HepG2 (cell line): ENCODE measurements around the gene NFKBIA. TPM values are rescaled to one million over a fixed set of nuclear protein-coding genes. Genes with fewer than 3 reads are reported as not detected.

Source experiments
- ARNT ChIP-seq: fragments of 450-650 bp; IDR thresholded peaks from 2 replicates; pipeline ENCODE4 v1.6.1; 2017
- ATRX ChIP-seq: sonication (generic); formaldehyde crosslinking; IDR thresholded peaks from 2 replicates; pipeline ENCODE4 v1.4.0; 2020; ENCODE audit warnings: missing genetic modification reagents, borderline replicate concordance
- CBX2 ChIP-seq, 2 experiments: fragments of 200-600 bp in 1 of 2; sonication (generic); formaldehyde crosslinking in 1 of 2; IDR thresholded peaks; 2 replicates each; pipeline versions ENCODE4 v1.7.0 to v1.8.1; 2018 to 2022; ENCODE audit warnings: low read depth in 2 of 2, low read length in 1 of 2, mild to moderate bottlenecking in 1 of 2, missing genetic modification reagents in 1 of 2
- IKZF1 ChIP-seq: fragments of 450-650 bp; IDR thresholded peaks from 2 replicates; pipeline ENCODE4 v1.7.1; 2016
- IKZF4 ChIP-seq: sonication (generic); formaldehyde crosslinking; IDR thresholded peaks from 2 replicates; pipeline ENCODE4 v1.5.1; 2020; ENCODE audit warnings: borderline replicate concordance, mild to moderate bottlenecking, low read depth, missing genetic modification reagents; ENCODE audit errors: not compliant biosample characterization
- MYNN ChIP-seq: sonication (generic); formaldehyde crosslinking; IDR thresholded peaks from 2 replicates; pipeline ENCODE4 v1.4.0; 2020; ENCODE audit warnings: mild to moderate bottlenecking, low read depth, missing genetic modification reagents
- NFYC ChIP-seq: IDR thresholded peaks from 2 replicates; pipeline ENCODE4 v1.6.1; 2016; ENCODE audit warnings: missing genetic modification reagents, missing compliant biosample characterization
- POGZ ChIP-seq: sonication (generic); formaldehyde crosslinking; IDR thresholded peaks from 2 replicates; pipeline ENCODE4 v1.4.0; 2020; ENCODE audit warnings: mild to moderate bottlenecking, missing genetic modification reagents
- RAD21 ChIP-seq: fragments of 450-650 bp; formaldehyde crosslinking; IDR thresholded peaks from 2 replicates; pipeline ENCODE4 v1.5.0; 2020; ENCODE audit warnings: mild to moderate bottlenecking
- REL ChIP-seq: sonication (generic); formaldehyde crosslinking; conservative IDR thresholded peaks from 2 replicates; pipeline ENCODE4 v1.8.0; 2022; ENCODE audit warnings: mild to moderate bottlenecking, missing genetic modification reagents, moderate library complexity
- STAT6 ChIP-seq: sonication (generic); formaldehyde crosslinking; IDR thresholded peaks from 2 replicates; pipeline ENCODE4 v1.4.0; 2020; ENCODE audit warnings: missing genetic modification reagents, mild to moderate bottlenecking, borderline replicate concordance
- TBX3 ChIP-seq: fragments of 450-650 bp; IDR thresholded peaks from 2 replicates; pipeline ENCODE4 v1.6.1; 2017; ENCODE audit warnings: antibody characterized with exemption, mild to moderate bottlenecking, inconsistent platforms, borderline replicate concordance
- TMF1 ChIP-seq: sonication (generic); formaldehyde crosslinking; IDR thresholded peaks from 2 replicates; pipeline ENCODE4 v1.8.1; 2022; ENCODE audit warnings: low read depth, missing genetic modification reagents
- ZFX ChIP-seq: sonication (generic); formaldehyde crosslinking; IDR thresholded peaks from 2 replicates; pipeline ENCODE4 v1.4.0; 2020; ENCODE audit warnings: mild to moderate bottlenecking, low read depth, missing genetic modification reagents, moderate library complexity
- ZNF232 ChIP-seq: sonication (generic); formaldehyde crosslinking; IDR thresholded peaks from 2 replicates; pipeline ENCODE4 v1.4.0; 2020; ENCODE audit warnings: missing genetic modification reagents, borderline replicate concordance
- ZNF33B ChIP-seq: sonication (generic); formaldehyde crosslinking; IDR thresholded peaks from 2 replicates; pipeline ENCODE4 v1.5.1; 2020; ENCODE audit warnings: mild to moderate bottlenecking, missing genetic modification reagents
- ZNF605 ChIP-seq: sonication (generic); formaldehyde crosslinking; IDR thresholded peaks from 2 replicates; pipeline ENCODE4 v1.8.0; 2022; ENCODE audit warnings: mild to moderate bottlenecking, missing genetic modification reagents
- ZNF646 ChIP-seq: sonication (generic); formaldehyde crosslinking; IDR thresholded peaks from 2 replicates; pipeline ENCODE4 v1.9.0; 2021; ENCODE audit warnings: mild to moderate bottlenecking, missing genetic modification reagents
- ZNF768 ChIP-seq: sonication (generic); formaldehyde crosslinking; IDR thresholded peaks from 2 replicates; pipeline ENCODE4 v1.4.0; 2020; ENCODE audit warnings: missing genetic modification reagents
- ZNF782 ChIP-seq: sonication (generic); formaldehyde crosslinking; IDR thresholded peaks from 2 replicates; pipeline ENCODE4 v1.4.0; 2020; ENCODE audit warnings: missing genetic modification reagents, mild to moderate bottlenecking, borderline replicate concordance
- polyA plus RNA-seq, 8 experiments: library from polyadenylated mRNA; depleted of rRNA in 3 of 8; stranded (reverse) in 7 of 8; unstranded in 1 of 8; fragments of >200 nt; fragmentation: Illumina TruSeq in 4 of 8; extraction: Trizol in 4 of 8; gene quantifications; 2 replicates each; pipeline versions ENCODE4 v1.2.1 to v1.2.3, GENCODE V29; 2011 to 2016; ENCODE audit warnings: low read depth in 4 of 8, missing spikeins in 1 of 8, mixed read lengths in 1 of 8; ENCODE audit not compliant: insufficient read depth in 1 of 8
- total RNA-seq, 5 experiments: library from RNA; depleted of rRNA; stranded (reverse); fragments of >200 nt; fragmentation: Illumina TruSeq; extraction: Trizol; gene quantifications; 2 replicates each; pipeline ENCODE4 v1.2.3, GENCODE V29; 2016; ENCODE audit warnings: low read depth in 1 of 5
- TF ChIP-seq, protein P1 (sequence below): sonication (generic); formaldehyde crosslinking; IDR thresholded peaks from 2 replicates; pipeline ENCODE4 v1.8.1; 2023; ENCODE audit warnings: missing genetic modification reagents, mild to moderate bottlenecking, borderline replicate concordance

Gene NFKBIA
- total and polyA plus RNA-seq, 2 of the 13 experiments (the other 11 are each of a cell fraction or from before 2014, with no cell fraction given) = 197 to 319 TPM

- TF ChIP-seq TBX3 (peak; percentile 50; the same call in 1 of the 2 replicates), IKZF1 (no peak), CBX2 (IDR thresholded peaks at IDR 0.05; ENCODE audit: low read depth, low read length) (no peak), CBX2 (CRISPR knock-in tag; IDR thresholded peaks at IDR 0.05; ENCODE audit: low read depth) (peak; percentile 95; the same call in 1 of the 2 replicates), ARNT (no peak), ZFX (CRISPR knock-in tag) (peak; percentile 83), TMF1 (no peak; the same call in 1 of the 2 replicates), ZNF646 (CRISPR knock-in tag) (no peak), ZNF768 (CRISPR knock-in tag) (peak; percentile 86), RAD21 (CRISPR knock-in tag) (peak; percentile 34), MYNN (CRISPR knock-in tag) (peak; percentile 96), STAT6 (CRISPR knock-in tag) (peak; percentile 100), IKZF4 (CRISPR knock-in tag) (peak; percentile 86), ZNF232 (CRISPR knock-in tag) (peak; percentile 99), REL (CRISPR knock-in tag) (no peak), ATRX (no peak), NFYC (peak; percentile 57), ZNF33B (CRISPR knock-in tag) (peak; percentile 91), POGZ (CRISPR knock-in tag) (peak; percentile 98), ZNF605 (peak; percentile 98), ZNF782 (CRISPR knock-in tag) (peak; percentile 99)
- TF ChIP-seq, protein P1, sequence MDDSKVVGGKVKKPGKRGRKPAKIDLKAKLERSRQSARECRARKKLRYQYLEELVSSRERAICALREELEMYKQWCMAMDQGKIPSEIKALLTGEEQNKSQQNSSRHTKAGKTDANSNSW (CRISPR knock-in tag) = no peak
Measured at GRCh38 chr14:35403603-35404448, 723 bp downstream of the NFKBIA start (continued).
